HG02852 (cell line): ENCODE data around the gene PCDHGC5.

ENCODE experiments used
- ATAC-seq: cut with Tn5 transposase; IDR thresholded peaks from one replicate; pipeline ENCODE4 v1.9.1; 2021; ENCODE audit warnings: mild to moderate bottlenecking, moderate library complexity; ENCODE audit not compliant: unreplicated experiment

PCDHGC5 gene

GRCh38 chr5:141488591-141489561 is at the start of gene PCDHGC5:
Gene PCDHGC5 (plus strand): TSS chr5:141489081. CDS start chr5:141489241, 160 bp downstream.
- no peak for ATAC-seq

- ATAC-seq, result no peak
Observed at GRCh38 chr5:141439411-141440141, 49.3 kb upstream of the PCDHGC5 start.

- no peak for ATAC-seq
Observed at GRCh38 chr5:141440341-141440740, 48.5 kb upstream of the PCDHGC5 start.

DNA sequence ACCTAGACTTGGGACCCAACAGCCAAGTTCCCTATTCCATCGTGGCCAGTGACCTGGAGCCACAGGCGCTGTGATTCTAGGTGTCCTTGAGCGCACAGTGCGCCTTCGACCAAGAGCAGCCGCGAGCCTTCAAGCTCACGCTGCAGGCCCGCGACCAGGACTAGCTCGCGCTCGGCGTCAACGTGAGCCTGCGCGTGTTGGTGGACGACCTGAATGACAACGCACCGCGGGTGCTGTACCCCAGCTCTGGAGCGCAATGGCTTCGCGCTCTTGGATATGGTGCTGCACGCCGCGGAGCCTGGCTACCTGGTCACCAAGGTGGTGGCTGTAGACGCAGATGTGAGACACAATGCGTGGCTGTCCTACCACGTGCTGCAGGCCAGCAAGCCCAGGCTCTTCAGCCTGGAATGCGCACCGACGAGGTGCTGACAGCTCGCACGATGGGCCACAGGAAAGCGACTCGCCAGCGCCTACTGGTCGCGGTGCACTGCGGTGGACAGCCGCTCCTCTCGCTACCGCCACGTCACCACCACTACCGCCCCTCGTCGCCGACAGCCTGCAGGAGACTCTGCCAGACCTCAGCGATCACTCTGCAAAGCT is 47.2 kb upstream of the PCDHGC5 start:
- ATAC-seq, result no peak

DNA sequence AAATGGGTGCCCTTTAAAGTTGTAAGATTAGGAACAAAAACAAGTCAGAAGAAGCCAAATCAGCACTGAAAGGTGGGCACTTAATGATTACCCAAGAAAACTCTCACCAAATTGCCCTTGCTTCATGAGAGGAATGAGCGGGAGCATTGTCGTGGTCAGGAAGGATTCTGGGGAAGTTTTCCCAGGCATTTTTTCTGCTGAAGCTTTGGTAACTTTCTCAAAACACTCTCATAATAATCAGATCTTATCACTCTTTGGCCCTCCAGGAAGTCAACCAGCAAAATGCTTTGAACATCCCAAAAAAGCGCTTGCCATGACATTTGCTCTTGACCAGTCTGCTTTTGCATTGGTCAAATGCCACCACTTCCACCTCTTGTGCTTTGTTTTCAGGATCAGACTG is 23.5 kb upstream of the PCDHGC5 start:
- ATAC-seq, result no peak

DNA sequence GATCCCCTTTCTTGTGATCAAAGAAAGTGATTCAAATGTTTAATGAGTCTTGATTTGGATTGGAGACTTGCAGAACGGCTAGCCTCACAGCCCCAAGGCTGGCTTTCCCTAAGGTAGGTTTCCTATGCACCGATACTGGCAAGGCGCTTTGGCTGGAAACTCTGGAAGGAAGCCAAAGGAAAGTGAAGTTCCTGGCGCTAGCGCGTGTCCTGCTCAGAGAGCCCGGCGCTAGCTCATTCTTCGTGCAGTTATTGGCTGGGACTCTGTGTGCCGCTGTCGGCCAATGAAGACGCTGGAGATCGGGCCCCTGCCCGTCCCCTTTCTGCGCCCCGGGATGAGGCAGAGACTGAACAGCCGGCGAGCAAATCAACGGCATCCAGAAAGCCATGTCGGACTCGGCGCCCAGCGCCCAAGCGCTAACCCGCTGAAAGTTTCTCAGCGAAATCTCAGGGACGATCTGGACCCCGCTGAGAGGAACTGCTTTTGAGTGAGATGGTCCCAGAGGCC is 13.2 kb upstream of the PCDHGC5 start, which contains the start of gene PCDHGC3:
Gene PCDHGC3, plus strand, starts transcription at position 342 of the 507 bp plus-strand sequence. Its CDS starts 151 bp downstream, at position 493.
- ATAC-seq, result peak; percentile 97

GRCh38 chr5:141476132-141476911 is 12.6 kb upstream of the PCDHGC5 start:
- ATAC-seq, result peak; percentile 26

- ATAC-seq, result no peak
Observed at GRCh38 chr5:141477044-141477575, 11.8 kb upstream of the PCDHGC5 start.

DNA sequence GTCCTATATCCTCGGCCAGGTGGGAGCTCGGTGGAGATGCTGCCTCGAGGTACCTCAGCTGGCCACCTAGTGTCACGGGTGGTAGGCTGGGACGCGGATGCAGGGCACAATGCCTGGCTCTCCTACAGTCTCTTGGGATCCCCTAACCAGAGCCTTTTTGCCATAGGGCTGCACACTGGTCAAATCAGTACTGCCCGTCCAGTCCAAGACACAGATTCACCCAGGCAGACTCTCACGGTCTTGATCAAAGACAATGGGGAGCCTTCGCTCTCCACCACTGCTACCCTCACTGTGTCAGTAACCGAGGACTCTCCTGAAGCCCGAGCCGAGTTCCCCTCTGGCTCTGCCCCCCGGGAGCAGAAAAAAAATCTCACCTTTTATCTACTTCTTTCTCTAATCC is 11.1 kb upstream of the PCDHGC5 start:
- ATAC-seq, result no peak

- ATAC-seq, result no peak
Observed at GRCh38 chr5:141478321-141478945, 10.4 kb upstream of the PCDHGC5 start.

GRCh38 chr5:141479776-141480175 is 9.1 kb upstream of the PCDHGC5 start:
- ATAC-seq, result no peak

DNA sequence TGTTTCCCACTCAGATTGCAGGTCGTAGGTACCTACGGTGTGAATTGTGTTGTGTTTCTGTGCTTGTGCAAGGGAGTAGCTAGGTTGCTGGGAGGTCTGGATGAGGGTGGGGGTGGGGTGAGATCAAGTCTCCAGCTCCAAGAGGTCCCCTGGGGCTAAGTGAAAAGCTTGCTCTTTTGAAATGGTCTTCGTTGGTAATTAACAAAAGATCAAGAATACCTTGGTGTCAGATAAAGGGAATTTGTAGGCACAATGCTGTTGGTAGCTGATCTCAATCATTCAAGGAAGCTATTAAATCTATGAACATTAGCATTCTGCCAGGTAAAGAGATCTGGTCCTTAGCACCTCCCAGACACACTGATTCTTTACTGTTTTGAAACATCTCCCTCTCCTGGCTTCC is 5.0 kb upstream of the PCDHGC5 start:
- ATAC-seq, result no peak

GRCh38 chr5:141484310-141484640 is 4.6 kb upstream of the PCDHGC5 start:
- ATAC-seq, result no peak

- ATAC-seq, result no peak
Observed at GRCh38 chr5:141484641-141485311, 4.1 kb upstream of the PCDHGC5 start, which contains the start of gene PCDHGC4. Gene PCDHGC4 (plus strand): TSS chr5:141485030. CDS start chr5:141485174, 144 bp downstream.

DNA sequence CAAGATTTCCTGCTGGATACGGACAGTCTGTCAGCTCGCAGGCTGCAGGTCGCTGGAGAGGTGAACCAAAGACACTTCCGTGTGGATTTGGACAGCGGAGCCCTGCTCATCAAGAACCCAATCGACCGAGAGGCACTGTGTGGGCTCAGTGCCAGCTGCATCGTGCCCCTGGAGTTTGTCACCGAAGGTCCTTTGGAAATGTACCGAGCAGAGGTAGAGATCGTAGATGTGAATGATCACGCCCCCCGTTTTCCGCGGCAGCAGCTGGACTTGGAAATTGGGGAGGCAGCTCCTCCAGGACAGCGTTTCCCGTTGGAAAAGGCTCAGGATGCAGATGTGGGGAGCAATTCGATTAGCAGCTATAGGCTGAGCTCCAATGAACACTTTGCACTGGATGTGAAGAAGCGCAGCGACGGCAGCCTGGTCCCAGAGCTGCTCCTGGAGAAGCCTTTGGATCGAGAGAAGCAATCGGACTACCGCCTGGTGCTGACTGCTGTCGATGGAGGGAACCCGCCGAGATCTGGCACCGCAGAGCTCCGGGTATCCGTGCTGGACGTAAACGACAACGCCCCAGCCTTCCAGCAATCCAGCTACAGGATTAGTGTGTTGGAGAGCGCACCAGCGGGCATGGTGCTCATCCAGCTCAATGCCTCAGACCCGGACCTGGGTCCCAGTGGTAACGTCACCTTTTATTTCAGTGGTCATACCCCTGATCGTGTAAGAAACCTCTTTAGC is 3.4 kb upstream of the PCDHGC5 start:
- ATAC-seq, result no peak

GRCh38 chr5:141486091-141486490 is 2.8 kb upstream of the PCDHGC5 start:
- no peak for ATAC-seq

- no peak for ATAC-seq
Observed at GRCh38 chr5:141487131-141487530, 1.8 kb upstream of the PCDHGC5 start.

DNA sequence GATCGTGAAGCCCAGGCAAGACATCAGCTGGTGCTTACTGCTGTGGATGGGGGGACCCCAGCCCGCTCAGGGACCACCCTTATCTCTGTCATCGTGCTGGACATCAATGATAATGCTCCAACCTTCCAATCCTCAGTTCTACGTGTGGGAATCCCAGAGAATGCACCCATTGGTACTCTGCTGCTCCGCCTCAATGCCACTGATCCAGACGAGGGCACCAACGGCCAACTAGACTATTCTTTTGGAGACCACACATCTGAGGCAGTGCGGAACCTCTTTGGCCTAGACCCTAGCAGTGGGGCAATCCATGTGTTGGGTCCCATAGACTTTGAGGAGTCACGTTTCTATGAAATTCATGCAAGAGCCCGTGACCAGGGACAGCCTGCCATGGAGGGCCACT is 960 bp downstream of the PCDHGC5 start:
- no peak for ATAC-seq
